Stimulated activated CD8-positive, alpha-beta memory T cell treated with anti-CD3 and anti-CD28 coated beads, Interleukin-7, amount 100 ng/mL, for 24 hours (primary cell): ENCODE data around the gene RACGAP1.
"Not testable (repeated sequence)": the region's sequence is repeated elsewhere in the genome, so short reads cannot be mapped to it uniquely, and the experiment has no call there.

Experiments used
- DNase-seq: peaks from one replicate; pipeline ENCODE4 v3.0.0-alpha.2; 2020; ENCODE audit warnings: low read depth

The RACGAP1 gene

DNA sequence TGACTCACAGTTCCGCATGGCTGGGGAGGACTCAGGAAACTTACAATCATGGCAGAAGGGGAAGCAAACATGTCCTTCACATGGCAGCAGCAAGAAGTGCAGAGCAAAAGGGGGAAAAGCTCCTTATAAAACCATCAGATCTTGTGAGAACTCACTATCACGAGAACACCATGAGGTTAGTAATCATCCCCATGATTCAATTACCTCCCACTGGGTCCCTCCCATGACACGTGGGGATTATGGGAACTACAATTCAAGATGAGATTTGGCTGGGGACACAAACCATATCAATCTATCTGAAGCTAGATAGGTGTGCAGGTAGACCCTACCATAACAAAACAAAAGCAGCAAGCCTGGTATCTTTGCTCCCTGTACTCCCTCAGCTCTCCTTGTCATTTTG lies 38.8 kb downstream of the RACGAP1 start:
- DNase-seq, result not testable (repeated sequence)

DNA sequence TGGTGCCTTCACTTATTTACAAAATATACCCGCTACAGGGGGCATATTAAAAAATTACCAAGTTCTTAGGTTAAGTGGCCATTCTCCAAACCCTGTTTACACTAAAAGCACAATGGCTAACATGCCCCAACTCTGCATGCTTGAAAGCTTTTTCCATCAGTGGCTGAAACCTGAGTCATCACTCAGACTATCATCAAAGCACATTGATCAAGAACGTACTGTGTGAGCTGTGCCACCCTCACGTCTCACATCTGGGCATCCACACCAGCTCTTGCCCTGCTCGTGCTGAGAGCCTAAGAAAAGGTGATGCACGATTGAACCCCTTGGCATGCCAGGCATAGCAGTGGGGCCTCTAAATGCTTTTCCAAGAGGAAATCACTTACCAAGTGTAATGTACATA lies 39.3 kb downstream of the RACGAP1 start:
- DNase-seq, result no peak

DNA sequence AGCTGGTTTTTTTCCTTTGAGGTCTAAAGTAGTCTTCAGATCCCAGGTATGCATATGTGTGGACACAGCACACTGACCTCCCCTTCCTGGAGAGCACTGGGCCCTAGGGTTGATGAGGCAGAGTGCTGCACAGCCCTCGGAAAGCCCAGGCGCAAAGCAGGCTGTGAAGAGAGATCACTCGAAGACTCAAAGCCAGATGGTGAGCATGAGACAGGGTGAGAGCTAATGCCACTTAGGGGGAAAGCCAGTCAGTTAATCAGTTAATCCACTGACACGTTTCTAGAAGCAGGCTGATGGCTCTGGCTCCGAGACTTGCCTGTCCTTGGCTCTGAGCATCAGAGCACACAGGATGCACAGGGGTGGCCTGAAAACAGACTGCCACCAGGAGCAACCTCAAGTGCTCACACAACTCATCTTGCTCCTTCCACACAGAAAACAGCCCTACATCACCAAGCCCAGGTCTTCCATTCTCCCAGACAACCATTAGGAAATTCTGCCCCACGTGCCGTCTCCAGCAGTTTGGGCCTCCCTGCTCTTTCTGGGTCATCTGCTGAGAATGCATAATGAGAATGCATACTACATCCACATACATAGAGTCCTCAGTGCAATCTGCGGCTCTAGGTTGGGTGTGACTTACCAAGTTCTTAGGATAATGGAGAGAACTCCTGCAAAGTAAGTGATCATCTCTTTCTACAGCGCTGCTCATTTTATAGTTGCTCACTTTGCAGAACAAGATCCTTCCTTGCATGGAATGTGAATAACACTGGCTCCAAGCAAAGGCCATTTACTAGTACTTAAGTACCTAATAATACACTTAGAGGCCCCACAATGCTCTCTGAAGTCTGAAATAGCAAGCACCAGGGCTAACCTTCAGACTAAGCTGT lies 40.6 kb downstream of the RACGAP1 start:
- DNase-seq, result no peak

DNA sequence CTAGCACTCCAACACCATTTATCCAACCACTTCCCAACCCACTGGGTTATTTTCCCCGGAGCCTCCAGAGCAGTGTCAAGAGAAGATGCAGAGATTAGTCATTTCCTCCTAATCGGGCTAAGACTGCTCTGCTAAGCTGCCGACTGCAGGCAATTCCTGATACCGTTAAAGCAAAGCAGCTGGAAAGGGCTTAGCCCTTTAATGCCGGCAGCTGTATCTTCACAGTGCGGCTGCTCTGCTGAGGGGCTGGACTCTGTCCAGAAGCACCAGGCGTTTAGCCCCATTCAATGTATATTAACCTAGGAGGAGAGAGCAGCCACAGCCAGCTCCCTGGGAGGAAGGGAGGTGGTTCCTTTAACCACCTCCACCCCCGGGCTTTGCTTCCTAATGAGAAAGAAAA lies 41.4 kb downstream of the RACGAP1 start:
- no peak for DNase-seq

DNA sequence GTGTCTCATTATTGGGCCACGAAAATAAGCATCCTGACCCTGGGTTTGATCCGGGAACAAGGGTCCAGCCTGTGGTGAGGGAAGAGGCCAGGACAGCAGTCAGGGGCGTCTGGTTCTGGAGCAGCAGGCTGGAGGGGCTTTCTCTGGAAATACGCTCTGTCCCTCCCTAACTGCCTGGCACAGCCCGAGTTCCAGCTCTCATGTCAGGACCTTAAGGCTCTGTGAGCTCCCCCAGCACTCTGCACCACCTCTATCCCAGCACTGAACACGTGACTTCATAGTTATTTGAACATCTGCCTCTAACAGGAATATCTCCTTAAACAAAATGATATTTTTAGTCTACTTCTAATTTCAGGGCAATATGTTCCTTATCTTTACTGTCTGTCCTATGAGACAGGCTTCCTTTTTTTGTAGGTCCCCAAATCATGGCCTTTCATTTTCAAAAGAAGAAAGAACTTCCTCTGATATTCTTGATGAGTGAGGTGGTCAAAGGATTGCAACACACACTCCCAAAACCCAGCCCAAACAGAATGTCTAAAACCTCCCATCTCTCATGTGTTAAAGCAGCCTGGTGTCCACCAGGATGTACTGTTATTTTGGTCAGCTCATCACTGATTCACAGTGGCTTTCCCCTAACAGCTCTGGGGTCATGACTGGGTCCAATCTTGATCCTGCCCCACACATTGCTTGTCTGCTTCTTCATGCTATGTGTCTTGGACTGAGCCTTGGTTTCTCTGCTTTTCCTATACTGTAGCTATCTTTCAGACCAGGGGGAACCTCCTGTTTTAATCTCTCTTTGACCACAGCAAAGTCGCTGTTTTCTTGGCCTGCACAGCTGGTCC lies 42.8 kb downstream of the RACGAP1 start:
- DNase-seq, result no peak

DNA sequence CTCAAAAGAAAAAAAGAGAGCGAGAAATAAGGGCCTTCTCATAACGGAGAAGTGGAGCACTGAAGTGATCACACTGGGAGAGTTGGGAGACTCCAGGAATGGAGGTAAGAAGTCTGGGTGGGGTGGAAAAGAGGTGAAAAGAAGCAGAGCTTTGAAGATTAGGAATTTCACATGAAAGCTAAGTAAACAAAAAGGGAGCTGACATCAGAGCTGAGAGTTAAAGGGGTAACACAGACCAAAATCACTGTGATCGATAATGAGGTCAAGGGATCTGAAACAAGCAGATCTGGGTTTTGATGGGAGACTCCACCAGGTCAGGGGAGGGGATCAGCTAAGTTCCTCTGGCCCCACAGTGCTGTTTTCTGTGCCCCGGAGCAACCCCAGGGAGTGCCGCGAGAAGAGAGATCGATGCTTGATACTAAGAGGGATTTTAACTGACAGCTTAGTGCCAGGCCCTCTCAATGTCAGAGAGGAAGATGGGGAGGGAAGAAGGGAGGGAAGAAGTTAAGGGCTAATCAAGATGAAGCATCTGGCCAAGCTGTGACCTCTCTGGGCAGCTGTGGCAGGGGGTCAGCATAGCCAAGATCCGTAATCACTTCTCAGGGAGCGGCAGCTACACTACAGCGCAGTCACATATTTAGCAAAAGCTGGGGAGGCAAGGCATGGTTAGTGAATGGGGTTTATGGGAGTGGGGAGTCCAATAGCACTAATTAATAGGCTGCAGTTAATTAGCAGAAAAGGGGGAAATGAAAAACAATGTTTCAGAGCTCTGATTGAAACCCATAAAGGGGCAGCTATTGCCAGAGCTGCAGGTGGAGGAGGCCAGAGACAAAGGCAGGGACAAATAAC lies 44.6 kb downstream of the RACGAP1 start:
- no peak for DNase-seq

DNA sequence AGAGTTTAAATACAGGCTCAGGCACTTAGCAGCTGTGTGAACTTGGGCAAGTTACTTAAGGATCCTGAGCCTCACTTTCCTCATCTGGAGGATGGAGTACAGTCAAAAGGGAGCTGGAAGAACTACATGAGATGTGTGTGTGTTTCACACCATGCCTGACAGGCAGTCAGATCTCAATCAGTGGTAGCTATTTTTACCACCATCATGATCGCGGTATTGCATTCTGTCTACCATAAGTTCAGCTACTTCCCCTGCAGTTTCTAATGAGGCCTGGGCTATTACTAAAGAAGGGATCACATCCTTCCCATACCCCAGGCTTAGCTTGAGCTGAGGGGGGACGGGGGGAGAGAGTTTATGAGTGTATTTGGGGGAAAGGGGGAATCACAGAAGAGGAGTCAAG lies 45.5 kb downstream of the RACGAP1 start:
- no peak for DNase-seq

DNA sequence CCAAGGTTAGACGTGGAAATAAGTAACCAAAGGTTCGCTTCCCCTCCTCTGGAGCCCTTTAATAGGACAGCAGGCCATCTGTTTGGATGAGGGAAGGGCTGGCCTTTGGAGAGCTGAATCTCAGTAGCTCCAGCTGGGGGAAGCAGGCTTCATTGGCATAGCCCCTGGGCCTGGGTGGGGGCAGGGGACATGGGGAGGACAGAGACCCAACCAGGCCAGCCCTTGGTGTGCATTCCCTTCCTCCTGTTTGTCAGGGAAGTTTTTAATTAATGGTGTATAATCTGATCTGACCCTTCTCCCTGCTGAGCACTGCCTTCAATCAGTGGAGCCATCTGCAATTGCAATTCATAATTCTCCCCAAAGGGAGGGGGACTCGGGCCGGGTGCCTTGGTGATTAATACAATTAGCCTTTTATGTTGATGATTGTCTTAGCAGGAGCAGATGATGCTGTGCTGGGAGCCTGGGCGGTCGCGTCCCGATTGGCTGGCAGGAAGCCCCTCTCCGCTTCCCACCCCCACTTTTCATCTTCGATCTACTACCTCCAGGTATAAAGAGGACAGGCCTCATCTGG lies 46.2 kb downstream of the RACGAP1 start:
- no peak for DNase-seq

DNA sequence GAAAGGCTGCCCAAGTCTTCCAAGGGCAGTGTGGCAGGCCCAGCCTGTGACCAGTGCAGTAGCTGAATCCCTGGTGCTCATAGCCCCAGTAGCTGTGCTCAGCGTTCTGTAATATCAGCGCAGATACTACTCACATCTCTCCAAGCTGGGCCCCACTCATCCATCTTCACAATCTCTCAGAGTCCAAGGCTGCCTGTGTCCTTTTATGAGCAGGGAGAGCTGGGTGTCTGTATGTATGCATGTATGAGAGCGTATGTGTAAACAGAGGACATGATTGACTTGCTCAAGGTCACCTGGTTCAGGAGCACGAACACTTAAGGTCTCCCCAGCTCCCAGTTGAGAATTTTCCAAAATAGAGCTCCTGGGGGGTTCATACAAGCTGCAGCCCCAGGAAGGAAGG lies 47.2 kb downstream of the RACGAP1 start:
- DNase-seq, result no peak

DNA sequence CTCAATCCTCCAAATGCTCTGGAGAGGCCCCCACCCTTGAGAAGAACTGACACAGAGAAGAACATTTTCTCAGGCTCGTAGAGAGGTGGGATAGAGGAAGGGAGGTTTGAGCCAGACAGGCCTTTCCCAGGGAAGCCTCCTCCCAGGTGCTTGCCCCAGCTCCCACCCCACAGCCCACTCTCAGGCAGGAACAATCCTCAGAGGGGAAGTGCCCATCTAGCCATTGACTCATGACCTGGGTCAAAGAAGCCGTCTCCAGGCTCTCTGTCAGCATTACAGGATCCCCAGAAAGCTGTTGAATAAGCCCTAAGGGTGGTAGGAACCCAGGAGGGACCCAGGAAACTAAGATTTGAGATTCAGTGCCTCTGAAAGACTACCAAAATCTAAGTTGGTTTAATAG lies 48.7 kb downstream of the RACGAP1 start:
- DNase-seq, result no peak

DNA sequence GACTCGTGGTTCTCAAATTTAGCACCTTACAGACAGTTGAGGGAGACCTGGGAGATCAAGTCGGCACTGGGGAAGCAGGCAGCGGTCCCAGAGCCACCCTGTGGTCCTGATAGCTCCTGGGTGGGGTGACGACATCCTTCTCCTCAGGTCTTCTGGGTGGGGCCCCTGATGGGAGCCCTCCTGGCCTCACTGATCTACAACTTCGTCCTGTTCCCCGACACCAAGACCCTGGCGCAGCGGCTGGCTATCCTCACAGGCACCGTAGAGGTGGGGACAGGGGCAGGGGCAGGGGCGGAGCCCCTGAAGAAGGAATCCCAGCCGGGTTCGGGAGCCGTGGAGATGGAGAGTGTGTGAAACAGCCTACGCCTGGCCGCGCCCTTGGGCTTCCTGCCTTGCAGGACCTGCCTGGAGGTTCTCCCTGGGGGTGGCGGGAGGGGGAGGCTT lies 50.0 kb downstream of the RACGAP1 start:
- no peak for DNase-seq

DNA sequence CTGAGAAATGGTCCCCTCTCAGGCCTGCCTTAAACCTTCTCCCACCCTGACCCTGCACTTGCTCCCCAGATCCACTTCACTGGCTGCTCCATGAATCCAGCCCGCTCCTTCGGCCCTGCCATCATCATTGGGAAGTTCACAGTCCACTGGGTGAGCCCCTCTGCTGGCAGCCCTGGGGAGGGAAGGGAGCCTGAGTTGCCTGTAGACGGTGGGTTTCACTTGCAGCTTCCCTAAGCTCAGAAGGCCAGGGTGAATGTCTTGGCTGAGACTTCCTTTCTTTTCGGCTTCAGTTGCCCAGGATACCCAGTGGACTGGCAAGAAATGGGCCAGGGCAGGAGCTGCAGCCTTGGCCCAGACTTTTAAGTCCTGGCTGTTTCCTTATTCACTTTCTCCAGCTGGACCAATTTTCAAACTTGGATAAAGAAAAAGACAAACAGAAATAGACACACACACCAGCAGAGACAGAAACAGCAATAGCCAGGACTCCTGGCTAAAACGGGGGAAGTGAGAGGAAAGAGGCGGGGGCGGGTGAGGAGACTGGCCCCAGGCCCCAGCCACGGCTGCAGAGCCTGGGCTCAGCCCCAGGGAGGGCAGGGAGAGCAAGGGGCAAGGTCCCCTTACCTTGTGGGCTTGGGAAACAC lies 50.5 kb downstream of the RACGAP1 start:
- no peak for DNase-seq

DNA sequence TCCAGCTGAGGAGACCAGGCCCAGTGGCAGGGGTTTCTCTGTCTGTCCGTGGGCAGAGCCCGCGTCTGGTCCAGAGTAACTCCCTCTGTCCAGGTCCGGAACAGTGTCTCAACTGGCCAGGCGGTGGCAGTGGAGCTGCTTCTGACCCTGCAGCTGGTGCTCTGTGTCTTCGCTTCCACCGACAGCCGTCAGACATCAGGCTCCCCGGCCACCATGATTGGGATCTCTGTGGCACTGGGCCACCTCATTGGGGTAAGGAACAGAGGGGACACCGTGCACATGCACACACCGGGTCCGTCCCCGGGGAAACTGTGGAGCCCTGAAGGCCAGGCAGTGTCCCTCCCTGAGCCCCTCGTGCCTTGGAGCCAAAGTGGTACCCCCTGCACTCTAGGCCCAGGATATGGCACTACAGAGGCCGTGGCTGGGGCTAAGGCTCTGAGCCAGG lies 51.0 kb downstream of the RACGAP1 start:
- DNase-seq, result no peak

DNA sequence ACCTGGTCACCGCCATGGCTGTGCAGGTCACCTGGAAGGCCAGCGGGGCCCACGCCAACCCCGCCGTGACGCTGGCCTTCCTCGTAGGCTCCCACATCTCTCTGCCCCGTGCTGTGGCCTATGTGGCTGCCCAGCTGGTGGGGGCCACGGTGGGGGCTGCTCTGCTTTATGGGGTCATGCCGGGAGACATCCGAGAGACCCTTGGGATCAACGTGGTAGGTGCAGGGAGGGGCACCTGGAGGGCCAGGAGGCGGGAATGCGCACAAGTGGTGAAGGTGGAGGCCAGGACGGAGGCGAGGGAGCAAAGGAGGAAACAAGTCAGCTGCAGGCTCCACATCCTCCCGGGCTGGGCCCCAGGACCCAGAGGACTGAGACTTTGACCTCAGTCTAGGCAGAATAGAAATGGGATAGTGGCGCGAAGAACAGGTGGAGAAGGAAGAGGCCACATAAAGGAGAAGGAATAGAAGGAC lies 51.9 kb downstream of the RACGAP1 start:
- no peak for DNase-seq

DNA sequence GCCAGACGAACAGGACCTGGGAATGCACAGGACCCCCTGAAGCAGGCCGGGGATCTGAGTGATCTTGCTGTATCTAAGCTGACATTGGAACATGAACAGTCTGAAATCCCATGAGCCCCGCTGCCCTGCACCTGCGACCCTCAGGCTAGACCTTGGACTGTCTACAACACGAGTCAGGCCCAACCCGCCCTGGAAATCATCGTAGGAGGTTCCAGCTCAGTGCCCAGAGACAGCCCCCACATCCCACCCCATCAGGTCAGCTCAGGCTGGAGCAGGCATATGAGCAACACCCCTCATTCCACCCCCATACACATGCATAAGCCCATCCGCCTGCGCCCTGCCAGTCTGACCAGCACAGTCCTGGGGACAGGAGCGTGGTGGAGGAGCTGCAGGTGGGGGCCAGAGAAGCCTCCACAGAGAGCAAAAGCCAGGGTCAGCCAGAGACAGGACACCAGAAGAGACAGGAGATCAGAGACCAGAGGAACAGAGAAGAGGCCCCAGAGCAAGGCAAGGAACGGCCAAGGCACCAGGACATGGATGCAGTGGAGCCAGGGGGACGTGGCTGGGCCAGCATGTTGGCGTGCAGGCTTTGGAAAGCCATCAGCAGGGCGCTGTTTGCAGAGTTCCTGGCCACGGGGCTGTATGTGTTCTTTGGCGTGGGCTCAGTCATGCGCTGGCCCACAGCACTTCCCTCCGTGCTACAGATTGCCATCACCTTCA lies 52.5 kb downstream of the RACGAP1 start, which contains the start of gene AQP6:
TSS of gene AQP6 (plus strand) at position 307 of the 720 bp plus-strand sequence. CDS start at position 534, 227 bp downstream.
- DNase-seq, result no peak

DNA sequence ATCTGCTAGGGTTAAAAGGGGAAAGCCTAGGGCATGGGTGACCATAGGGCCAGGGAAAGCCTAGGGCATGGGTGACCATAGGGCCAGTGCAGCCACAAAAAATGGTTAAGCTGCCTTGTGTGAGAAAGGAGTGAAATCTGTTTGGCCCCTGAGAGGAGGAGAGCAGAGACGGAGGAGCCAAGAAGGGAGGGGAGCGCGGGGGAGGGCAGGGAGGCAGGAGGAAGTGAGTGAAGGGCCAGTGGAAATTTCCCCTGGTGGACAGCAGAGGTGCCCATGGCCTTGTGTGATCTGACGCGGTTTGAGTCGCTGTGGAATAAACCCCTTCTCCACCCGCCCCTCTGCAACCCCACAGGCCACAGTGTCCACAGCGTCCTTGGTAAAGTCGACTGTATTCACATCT lies 53.2 kb downstream of the RACGAP1 start:
- DNase-seq, result no peak

DNA sequence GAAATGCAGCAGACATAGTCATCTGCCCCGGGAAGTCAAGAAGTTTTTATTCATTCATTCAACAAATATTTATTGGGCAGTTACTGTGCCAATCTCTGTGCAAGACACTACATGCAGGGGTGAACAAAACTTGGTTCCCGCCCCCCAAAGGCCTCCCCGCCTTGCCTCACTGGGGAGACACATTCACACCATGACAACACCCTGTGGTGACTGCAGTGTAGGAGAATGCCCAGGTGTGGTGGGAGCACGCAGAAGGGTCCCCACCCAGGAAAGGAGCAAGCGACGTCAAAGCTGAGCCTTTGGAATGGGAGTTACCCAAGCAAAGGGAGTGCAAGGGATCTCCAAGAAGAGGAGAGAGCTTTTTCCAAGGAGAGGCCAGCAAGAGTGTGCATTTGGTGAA lies 54.2 kb downstream of the RACGAP1 start:
- no peak for DNase-seq

DNA sequence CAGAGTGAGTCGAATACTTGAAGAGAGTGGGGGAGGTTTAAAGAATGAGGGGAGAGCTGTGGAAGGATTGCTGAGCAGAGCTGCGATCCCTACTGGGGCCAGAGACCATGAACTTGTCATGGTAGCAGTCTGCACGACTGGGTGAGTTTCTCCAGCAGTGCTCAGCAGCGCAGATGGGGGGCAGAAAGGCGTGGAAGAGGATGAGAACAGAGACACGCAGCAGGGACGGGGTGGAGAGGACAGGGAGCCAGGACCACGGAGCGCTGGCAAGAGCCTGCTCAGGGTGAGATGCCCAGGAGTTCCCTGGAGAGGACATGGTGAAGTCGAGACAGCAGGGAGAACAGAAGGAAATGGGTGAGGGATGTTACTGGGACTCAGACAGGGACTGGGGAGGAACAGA lies 54.6 kb downstream of the RACGAP1 start:
- no peak for DNase-seq

DNA sequence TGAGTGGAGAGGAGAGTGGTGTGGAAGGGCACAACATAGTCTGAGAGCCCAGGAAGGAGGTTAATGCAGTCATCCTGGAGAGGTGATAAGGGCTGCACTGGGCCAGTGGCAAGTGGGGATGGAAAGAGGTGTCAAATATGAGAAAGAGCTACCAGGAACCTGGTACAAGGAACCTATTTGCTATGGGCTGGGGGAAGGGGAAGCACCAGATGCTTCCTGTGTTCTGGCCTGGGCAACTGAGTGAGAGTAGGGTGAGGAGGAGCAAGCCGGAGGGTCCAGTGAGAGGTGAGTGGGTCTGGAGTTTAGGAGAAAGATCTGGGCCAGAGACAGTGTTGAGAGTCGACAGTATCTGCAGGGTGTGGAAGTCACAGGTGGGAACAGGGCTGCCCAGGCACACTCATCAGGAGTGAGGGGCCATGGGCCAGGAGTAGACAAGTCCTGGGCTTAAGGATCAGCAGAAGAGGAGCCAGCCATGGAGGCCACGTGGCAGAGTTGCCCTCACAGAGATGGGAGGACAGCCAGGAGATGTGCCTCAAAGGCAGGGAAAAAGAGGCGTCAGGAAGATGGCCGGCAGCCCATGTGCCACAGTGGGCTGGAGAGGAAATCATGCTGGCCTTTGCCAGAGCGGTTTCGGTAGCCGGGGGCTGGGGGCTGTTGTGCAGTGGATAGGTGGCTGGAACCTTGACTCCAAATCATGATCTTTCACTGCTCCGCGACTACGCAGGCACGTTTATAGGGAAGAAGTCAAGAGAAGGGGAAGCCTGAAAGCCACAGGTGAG lies 55.5 kb downstream of the RACGAP1 start:
- DNase-seq, result no peak

DNA sequence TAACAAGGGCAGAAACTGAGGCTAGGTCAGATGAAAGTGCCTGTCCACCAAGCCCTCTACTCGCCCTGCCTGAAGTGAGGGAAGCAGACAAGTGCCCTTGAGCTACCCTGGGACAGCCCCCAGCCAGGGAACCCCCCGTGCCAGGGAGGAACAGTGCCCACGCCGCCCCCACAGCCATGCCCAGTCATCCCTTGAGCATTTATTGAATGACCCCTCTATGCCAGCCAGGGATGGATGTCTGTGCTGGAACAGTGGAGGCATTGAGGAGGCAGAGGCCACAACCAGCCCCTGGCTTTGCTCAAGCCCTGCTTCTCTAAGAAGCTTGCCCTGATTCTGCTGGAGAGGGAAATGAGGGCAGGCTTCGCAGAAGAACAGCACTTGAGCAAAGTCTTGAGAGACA lies 56.3 kb downstream of the RACGAP1 start:
- DNase-seq, result no peak
